NOMO-1 (cell line): ENCODE results near the gene ERFL.

Experiments
- DNase-seq, 2 experiments: peaks; one replicate each; lab custom pipeline; 2025; ENCODE audit not compliant: unreplicated experiment in 2 of 2; lab: John Stamatoyannopoulos, UW

ERFL gene

GRCh38 chr19:41861116-41861768, 67.0 kb downstream of the ERFL start:
- peak; percentile 10 to 29 for DNase-seq

- DNase-seq, result peak in 1 of 2 experiments; percentile 24
Measured at GRCh38 chr19:41860419-41861115, 67.7 kb downstream of the ERFL start.

- DNase-seq, result peak; percentile 96
Measured at GRCh38 chr19:41859618-41860418, 68.4 kb downstream of the ERFL start, which contains the start of gene RPS19. Gene RPS19 (plus strand): TSS chr19:41860255. CDS start chr19:41860775, 520 bp downstream.

- DNase-seq, result no peak
Measured at GRCh38 chr19:41859213-41859617, 69.0 kb downstream of the ERFL start.
